Measurements from ENCODE around the gene POLRMT. TPM values are rescaled to one million over a fixed set of nuclear protein-coding genes. Genes with fewer than 3 reads are reported as not detected.
"Not testable (repeated sequence)": the region's sequence is repeated elsewhere in the genome, so short reads cannot be mapped to it uniquely, and the experiment has no call there.

POLRMT gene
- total RNA-seq, 1 experiment from 2014 or later, result 86.9 TPM

DNA sequence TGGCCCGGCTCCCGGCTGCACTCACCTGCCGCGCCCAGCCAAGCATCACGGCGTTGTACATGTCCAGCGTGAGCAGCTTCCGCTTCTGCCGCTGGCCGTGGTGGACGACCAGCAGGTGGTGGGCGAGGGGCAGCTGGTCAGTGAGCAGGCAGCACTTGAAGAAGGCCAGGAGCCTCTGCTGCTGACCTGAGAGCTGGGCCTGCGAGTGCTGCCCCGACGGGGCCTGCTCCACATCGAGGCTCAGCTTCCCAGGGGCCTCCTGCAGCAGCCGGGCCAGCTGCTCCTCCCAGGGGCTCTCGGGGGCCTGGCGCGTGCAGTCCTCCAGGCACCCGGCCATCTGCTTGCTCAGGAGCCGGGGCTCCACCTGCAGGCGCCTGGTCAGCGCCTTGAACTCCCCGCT lies 3.8 kb downstream of the POLRMT start:
- not testable (repeated sequence) for DNase-seq (ENCODE audit: low read depth)

DNA sequence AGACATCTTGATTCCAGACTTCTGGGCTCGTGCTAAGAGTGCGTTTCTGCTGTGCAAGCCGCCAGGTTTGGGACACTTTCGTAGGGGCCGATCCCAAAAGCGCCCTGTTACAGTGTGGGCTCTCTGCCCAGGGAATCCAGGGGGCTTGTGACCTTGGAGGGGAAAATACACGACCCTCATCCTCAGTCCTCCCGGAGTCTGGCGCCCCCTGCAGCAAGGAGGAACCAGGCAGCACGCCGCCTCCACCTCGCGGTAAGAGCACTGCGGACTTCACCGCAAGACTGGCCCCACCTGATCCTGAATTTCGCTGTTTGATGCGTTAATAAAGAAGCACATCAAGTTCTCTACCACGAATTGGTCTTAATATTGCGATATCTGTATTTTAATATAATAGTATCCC lies 5.2 kb downstream of the POLRMT start:
- no peak for DNase-seq (ENCODE audit: low read depth)

DNA sequence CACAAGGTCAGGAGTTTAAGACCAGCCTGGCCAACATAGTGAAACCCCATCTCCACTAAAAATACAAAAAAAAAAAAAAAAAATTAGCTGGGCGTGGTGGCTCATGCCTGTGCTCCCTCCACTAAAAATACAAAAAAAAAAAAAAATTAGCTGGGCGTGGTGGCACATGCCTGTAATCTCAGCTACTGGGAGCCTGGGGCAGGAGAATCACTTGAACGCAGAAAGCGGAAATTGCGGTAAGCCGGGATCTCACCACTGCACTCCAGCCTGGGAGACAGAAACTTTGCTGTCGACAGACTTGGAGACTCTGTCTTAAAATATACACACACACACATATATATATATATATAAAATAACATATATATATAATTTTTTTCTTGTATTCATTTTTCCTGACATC lies 6.8 kb downstream of the POLRMT start:
- DNase-seq (ENCODE audit: low read depth), result not testable (repeated sequence)

DNA sequence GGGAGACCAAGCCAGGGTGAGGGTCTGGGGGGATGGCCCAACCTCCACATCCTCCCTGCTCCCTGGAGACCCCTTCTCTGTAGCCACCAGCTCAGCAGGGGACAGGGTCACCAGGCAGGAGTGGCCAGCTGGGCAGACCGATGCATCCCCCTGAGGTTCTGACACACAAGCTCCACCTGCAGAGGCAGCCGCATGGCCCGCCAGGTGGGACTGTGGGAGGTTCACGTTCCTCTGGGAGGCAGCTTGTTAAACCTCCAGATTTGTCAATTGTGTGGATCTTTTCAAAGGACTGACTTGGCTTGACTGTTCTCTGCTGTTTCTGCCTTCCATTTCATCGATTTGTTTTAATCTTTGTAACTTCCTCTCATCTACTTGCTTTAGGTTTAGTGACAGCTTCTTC lies 8.1 kb downstream of the POLRMT start:
- no peak for DNase-seq (ENCODE audit: low read depth)

DNA sequence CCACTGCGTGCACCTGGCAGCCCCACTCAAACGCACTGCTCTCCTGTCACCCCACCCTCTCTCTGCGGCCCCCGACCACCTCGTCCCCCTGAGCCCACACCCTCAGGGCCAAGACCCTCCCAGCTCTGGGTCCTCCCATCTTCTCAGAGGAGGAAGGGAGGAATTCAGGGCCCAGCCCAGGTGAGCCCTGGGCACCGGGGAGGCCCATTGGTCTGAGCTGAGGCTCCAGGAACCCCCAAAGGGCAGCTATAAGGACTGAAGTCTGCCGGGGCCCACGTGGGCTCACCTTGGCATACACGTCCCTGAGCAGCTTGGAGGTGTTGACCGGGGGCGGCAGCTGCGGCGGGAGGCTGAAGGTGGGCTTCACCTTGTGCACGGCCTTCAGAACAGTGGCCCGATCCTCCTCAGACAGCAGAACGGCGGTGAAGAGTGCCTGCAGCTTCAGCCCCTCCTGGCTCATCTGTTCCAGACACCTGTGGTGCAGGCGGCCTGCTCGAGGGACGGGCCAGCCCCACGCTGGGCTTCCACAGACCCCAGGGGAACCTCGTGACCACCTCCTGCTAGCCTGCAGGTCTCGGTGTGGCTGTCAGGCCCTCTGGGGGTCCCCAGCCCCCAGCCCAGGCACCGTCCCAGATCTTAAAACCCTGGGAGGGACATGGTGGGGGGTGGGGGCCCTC lies 8.8 kb downstream of the POLRMT start:
- no peak for DNase-seq (ENCODE audit: low read depth)

DNA sequence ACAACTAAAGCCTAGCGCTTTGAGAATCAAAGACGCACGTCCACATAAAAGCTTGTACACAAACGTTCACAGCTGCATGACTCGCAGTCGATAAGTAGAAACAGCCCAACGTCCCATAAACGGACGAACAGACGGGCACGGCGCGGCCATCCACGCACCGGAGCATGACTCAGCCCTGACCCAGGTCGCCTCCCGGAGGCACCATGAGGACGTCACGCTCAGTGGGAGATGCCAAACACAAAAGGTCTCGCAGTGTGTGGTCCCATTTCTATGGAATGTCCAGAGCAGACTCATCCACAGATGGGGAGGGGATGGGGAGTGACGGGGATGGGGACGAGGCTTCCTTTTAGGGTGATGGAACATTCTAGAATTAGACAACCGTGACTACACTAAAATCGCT lies 9.4 kb downstream of the POLRMT start:
- DNase-seq (ENCODE audit: low read depth), result no peak

DNA sequence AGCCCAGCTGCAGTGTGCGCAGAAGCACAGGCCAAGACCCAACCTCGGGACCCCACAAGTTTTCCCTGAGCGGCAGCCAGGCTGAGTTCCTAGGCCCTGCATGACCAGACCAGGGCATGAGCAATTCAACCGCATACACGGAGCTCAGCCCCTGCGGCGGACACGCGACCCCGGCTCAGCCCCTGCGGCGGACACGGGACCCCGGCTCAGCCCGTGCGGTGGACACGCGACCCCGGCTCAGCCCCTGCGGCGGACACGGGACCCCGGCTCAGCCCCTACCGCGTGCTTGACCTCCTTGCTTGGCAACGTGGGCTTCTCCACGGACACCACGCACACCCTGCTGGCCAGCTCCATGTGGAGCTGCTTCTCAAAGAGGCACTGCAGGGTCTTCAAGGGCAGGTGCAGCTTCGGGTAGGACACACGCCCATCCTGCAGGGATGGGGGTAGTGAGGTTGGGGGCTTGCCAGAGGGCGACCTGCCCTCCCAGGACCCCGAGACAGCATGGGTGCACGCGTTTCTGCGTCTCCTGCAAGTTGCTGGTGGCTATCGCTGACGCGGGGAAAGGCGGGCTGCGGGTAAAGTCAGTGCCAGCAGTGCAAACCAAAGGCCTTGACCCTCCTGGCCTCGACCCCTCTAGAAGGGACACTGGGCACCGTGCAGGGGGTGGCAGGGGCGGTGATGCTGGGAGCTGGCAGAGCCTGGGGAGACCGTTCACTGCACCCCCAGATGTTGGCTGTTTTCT lies 10.0 kb downstream of the POLRMT start:
- no peak for DNase-seq (ENCODE audit: low read depth)

DNA sequence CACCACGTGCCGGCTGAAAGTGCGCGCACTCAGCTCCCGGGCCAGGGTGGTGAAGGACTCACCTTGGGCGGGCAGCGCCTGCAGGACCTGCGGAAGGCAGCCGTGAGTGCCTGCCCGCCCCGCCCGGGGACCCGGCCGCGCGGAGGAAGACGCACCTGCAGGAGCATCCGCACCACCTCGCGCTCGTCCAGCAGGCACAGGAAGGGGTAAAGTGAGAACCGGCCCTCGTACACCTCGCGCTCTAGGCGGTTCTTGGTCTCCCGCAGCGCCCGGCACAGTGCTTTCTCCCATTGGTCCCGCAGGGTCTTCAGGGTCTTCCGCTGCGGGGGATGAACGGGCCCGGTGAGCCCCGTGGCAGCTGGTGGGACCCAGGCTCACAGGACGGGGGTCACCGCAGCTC lies 10.7 kb downstream of the POLRMT start:
- DNase-seq (ENCODE audit: low read depth), result no peak

DNA sequence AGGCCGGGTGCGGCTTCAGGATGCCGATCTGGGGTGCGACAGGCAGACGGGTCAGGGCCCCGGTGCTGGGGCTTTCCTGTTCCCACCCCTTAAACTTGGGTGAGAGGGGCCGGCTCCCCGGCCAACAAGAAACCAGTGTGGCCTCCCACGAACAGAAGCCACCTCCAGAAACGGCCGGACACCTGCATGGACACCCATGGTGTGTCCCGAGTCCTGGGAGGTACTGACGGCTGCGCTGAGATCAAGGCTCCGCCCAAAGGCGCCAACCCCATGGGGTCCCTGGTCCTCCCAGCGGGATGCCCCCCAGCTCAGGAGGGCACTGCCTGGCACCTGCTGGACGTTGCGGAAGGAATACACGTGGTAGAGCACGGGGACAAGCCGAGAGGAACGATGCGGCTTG lies 11.5 kb downstream of the POLRMT start:
- DNase-seq (ENCODE audit: low read depth), result no peak

DNA sequence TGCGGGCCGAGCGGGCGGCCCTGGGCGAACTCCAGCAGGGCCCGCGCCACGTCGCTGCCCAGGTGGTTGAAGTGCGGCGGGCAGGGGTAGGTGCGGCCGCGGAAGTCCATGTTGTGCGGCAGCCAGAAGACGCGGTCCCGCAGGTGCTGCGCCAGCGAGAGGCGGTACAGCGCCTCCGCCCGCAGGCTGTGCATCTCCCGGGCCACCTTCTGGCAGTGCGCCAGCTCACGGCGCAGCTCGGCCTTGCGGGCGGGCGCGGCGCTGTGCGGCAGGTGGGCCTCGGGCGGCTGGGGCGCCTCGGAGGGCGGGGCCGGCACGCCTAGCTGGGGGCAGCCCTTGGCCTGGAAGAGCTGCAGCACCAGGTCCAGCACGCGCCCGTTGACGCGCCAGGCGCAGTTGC lies 12.1 kb downstream of the POLRMT start:
- not testable (repeated sequence) for DNase-seq (ENCODE audit: low read depth)

DNA sequence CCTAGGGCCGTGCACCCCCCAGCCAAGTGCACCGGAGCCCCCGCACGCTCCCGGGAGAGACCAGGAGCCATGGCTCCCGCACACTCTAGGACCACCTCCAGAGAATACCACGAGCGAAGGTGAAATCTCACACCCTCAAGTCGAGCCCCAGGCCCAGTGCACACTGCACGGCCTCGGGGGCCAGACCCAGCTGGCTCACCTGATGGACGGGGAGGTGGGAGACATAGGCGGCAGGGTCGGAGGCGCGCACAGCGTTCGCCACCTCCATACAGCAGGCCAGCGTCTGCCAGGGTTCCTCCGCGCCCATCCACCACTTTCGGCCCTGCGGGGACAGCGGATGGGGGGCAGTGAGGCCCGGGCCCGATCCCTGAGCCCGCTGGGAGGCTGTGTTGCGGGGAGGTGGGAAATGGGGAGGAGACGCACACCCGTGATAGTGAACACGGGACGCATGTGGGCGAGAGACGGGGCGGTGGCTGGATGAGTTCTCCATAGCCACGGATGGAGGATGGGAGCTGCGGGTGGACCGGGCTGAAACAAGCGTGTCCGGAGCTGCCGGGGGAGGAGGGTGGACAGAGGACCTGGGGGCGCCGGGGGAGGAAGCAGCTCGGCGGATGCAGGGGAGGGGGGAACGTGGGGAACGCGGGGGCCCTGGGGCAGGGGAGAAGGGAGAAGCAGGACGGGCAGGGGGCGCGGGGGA lies 13.0 kb downstream of the POLRMT start:
- no peak for DNase-seq (ENCODE audit: low read depth)

DNA sequence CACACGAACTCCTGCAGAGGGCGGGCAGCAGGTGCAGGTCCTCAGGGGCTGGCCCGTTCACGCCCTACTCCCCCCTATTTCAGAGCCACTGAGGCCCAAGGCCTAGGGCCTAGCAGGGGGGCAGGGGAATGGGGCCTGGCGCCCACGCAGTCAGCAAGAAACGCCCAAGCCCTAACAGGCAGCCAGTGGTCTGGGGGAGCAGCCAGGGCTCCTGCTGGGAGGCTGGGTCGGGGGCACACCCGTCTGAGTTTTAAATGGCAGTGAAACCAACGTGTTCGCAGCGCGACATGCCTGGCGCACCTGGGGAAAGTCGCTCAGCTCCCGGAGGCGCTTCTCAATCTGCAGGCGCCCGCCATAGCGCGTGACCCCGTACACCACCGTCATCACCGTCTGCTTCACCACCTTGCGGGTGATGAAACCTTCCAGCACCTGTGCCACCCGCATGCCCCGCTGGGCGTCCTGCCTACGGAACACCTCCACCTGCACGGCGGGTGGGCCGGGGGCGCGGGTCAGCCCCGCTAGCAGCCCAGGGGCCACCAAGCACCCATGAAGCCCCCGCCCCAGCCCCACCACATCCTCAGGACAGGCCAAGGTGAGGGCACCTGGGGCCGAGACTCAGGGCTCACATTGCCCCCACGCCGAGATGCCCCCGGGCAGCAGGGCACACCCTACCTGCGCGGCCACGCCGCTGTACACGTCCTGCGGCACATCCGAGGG lies 13.9 kb downstream of the POLRMT start:
- DNase-seq (ENCODE audit: low read depth), result no peak

DNA sequence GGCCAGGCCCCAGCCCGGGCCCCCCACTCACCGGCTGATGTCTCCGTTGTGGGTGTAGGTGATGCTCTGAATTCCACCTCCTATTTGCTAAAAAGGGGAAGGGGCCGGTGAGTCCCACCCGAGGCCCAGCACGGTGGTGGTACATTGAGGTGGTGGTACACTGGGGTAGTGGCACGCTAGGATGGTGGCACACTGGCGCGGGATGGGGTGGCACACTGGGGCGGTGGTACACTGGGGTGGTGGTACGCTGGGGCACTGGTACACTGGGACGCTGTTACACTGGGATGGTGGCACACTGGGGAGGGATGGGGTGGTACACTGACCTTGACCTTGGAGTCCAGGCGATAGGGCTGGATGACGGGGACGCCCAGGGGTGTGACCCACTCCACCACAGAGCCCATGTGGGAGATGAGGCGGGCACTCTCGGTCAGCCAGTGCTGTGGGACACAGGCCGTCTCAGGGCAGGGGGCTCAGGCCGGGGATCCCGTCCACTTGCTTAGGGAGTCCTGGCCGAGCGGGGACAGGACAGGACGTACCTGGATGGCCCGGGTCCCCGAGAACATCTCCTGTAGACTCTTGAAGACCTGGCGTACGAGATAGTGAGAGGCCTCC lies 14.6 kb downstream of the POLRMT start:
- no peak for DNase-seq (ENCODE audit: low read depth)

DNA sequence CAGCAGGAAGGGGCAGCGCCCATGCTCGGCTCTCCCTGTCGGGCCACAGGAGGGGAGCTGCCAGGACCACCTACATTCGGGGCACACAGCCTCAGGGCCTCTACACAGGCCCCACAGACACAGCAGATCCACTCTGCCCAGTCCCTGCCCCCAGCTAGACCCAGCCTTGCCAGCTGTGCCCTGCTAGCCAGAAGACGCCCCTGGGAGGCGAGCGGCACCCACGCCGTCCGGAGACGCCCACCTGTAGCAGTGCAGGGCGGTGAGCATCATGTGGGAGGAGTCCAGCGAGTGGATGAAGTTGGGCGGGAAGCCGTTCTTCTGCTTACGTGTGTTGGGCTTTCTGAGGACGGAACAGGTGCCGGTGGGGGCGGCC lies 15.1 kb downstream of the POLRMT start:
- no peak for DNase-seq (ENCODE audit: low read depth)

DNA sequence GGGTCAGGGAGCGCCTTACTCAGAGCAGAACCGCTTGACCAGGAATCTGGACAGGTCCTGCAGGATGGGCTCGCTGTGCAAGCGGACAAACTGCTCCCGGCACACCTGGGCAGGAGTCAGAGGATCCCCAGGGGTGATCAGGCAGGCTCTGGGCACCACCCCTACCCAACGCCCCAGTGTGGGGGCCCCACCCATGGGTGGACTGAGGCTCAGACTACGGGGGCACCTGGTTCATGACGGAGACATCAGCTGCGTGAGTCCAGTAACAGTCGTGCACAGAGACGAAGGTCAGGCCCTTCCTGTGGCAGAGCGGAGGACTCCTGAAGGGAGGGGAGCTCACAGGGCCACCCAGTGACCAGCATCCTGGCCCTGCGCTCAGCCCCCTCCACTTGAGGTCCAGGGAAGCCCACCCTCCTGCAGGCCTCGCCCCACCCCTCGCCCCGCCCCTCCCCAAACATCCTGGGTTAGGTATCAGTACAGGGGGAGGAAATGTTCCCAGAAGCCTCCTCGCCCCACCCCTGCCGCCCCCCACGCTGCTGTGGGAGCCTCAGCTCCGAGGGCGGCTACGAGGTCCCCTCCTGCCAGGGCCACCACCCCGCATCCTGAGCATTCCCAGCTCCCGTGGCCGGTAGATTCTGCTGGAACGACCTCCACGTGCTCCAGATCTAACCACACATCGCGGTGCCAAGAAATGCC lies 15.6 kb downstream of the POLRMT start:
- DNase-seq (ENCODE audit: low read depth), result no peak

DNA sequence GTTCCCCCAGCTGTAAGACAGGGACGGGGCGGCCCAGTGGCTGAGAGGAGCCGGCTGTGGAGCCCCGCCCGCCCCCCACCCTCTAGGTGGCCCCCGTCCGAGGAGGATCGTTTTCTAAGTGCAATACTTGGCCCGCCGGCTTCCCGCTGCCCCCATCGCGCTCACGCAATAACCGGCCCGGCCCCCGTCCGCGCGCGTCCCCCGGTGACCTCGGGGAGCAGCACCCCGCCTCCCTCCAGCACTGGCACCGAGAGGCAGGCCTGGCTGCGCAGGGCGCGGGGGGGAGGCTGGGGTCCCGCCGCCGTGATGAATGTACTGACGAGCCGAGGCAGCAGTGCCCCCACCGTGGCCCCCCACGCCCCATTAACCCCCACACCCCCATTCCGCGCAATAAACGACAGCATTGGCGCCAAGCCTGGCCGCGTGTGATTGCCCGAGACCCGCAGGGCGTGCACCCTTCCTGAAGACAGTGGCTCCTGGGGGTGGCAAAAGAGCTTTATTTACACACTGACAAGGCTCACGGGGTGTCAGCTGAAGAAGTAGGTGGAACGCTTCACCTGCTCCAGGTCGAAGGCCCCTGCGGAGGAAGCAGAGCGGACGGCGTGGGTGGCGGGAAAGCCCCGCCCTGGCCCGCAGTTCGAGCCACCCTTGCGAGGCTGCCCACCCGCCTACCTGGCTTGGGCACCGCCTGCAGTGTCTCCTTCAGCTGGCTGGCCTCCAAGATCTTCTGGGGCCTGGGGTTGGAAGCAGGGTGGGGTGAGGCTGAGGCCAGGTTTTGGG lies 16.4 kb downstream of the POLRMT start:
- no peak for DNase-seq (ENCODE audit: low read depth)

DNA sequence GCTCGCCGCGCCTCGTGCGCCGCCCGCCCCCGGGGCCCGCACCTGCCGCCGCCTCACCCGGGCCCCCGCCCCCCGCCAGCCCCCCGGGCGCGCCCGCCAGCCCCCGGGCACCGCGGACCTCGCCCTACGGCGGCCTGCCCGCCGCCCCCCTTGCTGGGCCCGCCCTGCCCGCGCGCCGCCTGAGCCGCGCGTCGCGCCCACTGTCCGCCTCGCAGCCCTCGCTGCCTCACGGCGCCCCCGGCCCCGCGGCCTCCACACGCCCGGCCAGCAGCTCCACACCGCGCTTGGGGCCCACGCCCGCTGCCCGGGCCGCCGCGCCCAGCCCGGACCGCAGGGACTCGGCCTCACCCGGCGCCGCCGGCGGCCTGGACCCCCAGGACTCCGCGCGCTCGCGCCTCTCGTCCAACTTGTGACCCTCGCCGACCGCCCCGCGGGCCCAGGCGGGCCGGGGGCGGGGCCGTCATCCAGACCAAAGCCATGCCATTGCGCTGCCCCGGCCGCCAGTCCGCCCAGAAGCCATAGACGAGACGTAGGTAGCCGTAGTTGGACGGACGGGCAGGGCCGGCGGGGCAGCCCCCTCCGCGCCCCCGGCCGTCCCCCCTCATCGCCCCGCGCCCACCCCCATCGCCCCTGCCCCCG lies 17.2 kb downstream of the POLRMT start:
- DNase-seq (ENCODE audit: low read depth), result no peak

DNA sequence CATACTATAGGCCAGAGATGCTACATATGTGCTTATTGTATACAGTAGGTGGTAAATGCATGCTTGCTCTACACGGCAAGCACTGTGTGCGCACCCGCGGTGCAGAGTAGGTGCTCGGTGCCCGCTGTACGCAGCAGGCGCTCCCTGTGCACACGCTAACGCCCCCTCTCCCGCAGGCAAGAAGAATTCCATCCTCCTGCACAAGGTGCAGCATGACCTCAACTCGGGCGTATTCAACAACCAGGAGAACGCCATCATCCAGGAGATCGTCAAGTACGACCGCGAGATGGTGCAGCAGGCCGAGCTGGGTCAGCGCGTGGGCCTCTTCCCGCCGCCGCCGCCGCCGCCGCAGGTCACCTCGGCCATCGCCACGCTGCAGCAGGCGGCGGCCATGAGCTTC lies 17.7 kb downstream of the POLRMT start:
- DNase-seq (ENCODE audit: low read depth), result no peak

DNA sequence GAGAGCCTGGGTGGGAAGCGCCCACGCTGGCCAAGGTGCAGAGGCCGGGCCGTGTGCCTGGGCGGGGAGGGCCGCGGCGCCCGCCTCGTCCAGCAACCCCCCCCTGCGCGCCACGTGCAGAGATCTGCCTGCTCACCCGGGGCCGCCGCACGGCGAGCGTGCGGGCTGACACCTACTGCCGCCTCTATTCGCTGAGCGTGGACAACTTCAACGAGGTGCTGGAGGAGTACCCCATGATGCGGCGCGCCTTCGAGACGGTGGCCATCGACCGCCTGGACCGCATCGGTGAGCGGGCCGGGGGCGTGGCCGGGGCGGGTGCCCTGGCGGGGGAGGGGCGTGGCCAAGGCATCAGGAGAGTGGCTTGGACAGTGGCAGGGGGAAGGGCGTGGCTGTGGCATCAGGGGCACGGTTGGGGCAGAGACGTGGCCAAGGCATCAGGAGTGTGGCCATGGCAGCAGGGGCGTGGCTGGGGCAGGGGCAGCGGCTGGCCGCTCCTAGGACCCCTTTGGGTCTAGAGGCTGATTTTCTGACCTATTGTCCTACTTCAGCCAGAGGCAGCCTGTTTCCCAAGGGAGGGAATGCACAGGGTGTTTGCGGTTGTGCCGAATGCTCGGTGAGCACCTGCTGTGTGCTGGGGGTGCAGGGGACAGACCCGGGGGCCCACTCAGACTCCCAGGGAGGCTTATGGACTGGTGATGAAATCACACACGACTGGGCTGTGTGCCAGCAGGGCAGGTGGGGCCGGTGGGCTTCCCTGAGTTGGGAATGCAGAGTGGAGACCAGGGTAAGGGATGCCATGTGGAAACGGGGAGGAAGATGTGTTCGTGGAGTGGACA lies 19.4 kb downstream of the POLRMT start:
- no peak for DNase-seq (ENCODE audit: low read depth)

Data from HT1080 (cell line).